ENCODE data around the gene KIF18A. TPM values are rescaled to one million over a fixed set of nuclear protein-coding genes. Genes with fewer than 3 reads are reported as not detected.

KIF18A gene
- total and polyA plus RNA-seq, 2 of the 8 experiments (the other 6 are each of a cell fraction or from before 2014, with no cell fraction given): 4.0 to 23.3 TPM

DNA sequence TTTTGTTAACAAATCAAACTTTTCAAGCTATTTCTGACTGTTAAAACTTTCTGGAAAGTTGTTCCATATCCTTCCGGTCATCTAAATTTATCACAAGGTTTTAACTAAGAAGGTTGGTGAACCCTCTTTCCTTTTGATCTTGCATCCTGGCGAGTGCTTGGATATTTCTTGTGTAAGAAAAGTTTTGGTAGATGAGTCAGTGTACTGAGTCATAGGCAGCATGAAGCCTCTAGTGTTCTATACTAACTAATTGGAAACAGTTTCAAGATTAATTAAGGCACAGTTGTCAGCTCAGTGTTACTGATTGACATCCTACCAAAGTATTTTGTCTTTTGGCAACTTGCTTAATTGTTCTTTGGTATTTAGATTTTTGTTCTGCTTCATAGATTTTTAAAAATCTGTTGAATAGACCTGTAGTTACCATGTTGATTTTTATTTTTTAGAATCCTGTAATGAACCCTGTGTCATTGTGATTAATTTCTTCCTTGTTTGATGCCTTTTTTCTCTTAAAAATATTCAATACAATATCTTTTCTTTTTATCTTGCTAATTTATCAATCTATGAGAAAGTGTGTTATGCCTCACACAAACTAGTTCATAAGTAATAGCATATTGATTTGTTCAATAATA, 38.3 kb upstream of the KIF18A start (continued):
- TF ChIP-seq KDM4A (IDR thresholded peaks at IDR 0.05; ENCODE audit: low read depth, low read length, severe bottlenecking) (no peak), SAP30 (IDR thresholded peaks at IDR 0.05; ENCODE audit: insufficient read depth, insufficient replicate concordance, low read length) (no peak), POLR2AphosphoS5 (IDR thresholded peaks at IDR 0.05; ENCODE audit: low read depth, low read length) (no peak), ASH2L (IDR thresholded peaks at IDR 0.05; ENCODE audit: low read length) (no peak), CHD1 (IDR thresholded peaks at IDR 0.05; ENCODE audit: low read depth, low read length) (no peak), BRCA1 (IDR thresholded peaks at IDR 0.05; ENCODE audit: low read depth, low read length) (no peak), EGR1 (IDR thresholded peaks at IDR 0.05; ENCODE audit: borderline replicate concordance, low read depth, low read length) (no peak)
